Skeletal muscle satellite cell (primary cell): ENCODE data around the gene RPS6KA2.

Experiments used
- H3K27me3 ChIP-seq: 2 replicates; pipeline ENCODE4 v1.7.0; 2013; ENCODE audit warnings: low read length; ENCODE audit not compliant: control insufficient read depth, insufficient read depth
- H3K36me3 ChIP-seq: 2 replicates; pipeline ENCODE4 v1.7.0; 2013; ENCODE audit warnings: mild to moderate bottlenecking, control low read depth, low read length; ENCODE audit not compliant: insufficient read depth
- H3K4me1 ChIP-seq: 2 replicates; pipeline ENCODE4 v1.7.0; 2013; ENCODE audit warnings: low read length; ENCODE audit not compliant: control insufficient read depth, insufficient read depth
- H3K4me2 ChIP-seq: 2 replicates; pipeline ENCODE4 v1.7.0; 2013; ENCODE audit warnings: mild to moderate bottlenecking, low read length
- H3K4me3 ChIP-seq: 2 replicates; pipeline ENCODE4 v1.7.0; 2013; ENCODE audit warnings: low read length
- H3K9ac ChIP-seq: 2 replicates; pipeline ENCODE4 v1.7.0; 2013; ENCODE audit warnings: mild to moderate bottlenecking, low read depth, low read length, moderate library complexity
- H3K9me3 ChIP-seq: replicated peaks from 2 replicates; pipeline ENCODE4 v1.7.0; 2013; ENCODE audit warnings: mild to moderate bottlenecking, control low read depth, low read length

RPS6KA2 gene

GRCh38 chr6:166552600-166552999 is 74.5 kb downstream of the RPS6KA2 start:
- peaks cover 47% of the 10 kb centered on the region for H3K4me1 ChIP-seq
- peak overlapping the region; percentile 75 for H3K9ac ChIP-seq
- H3K4me2 ChIP-seq: peak overlapping the region; percentile 64
- peaks cover 17% of the 10 kb centered on the region for H3K36me3 ChIP-seq
- no peak overlapping the region for H3K4me3 ChIP-seq
- H3K27me3 ChIP-seq: no peaks in the 10 kb centered on the region
- H3K9me3 ChIP-seq: peaks cover 6% of the 10 kb centered on the region

GRCh38 chr6:166551754-166552495 is 75.1 kb downstream of the RPS6KA2 start:
- H3K4me3 ChIP-seq: no peak overlapping the region
- no peaks in the 10 kb centered on the region for H3K27me3 ChIP-seq
- peaks cover 22% of the 10 kb centered on the region for H3K36me3 ChIP-seq
- H3K4me1 ChIP-seq: peaks cover 42% of the 10 kb centered on the region
- H3K9me3 ChIP-seq: peaks cover 6% of the 10 kb centered on the region
- no peak overlapping the region for H3K4me2 ChIP-seq
- H3K9ac ChIP-seq: no peak overlapping the region

GRCh38 chr6:166546653-166547052 is 80.4 kb downstream of the RPS6KA2 start:
- Histone ChIP-seq H3K36me3 (peaks cover 50% of the 10 kb centered on the region), H3K27me3 (no peaks in the 10 kb centered on the region), H3K9ac (no peak overlapping the region), H3K4me3 (no peak overlapping the region), H3K4me1 (peaks cover 16% of the 10 kb centered on the region), H3K4me2 (no peak overlapping the region), H3K9me3 (peaks cover 6% of the 10 kb centered on the region)

- Histone ChIP-seq H3K4me2 (no peak overlapping the region), H3K9ac (no peak overlapping the region), H3K27me3 (no peaks in the 10 kb centered on the region), H3K36me3 (peaks cover 52% of the 10 kb centered on the region), H3K9me3 (peaks cover 6% of the 10 kb centered on the region), H3K4me1 (peaks cover 28% of the 10 kb centered on the region), H3K4me3 (no peak overlapping the region)
Measured at GRCh38 chr6:166545156-166546034, 81.7 kb downstream of the RPS6KA2 start.

GRCh38 chr6:166544296-166544605 is 82.8 kb downstream of the RPS6KA2 start:
- H3K9me3 ChIP-seq: peaks cover 2% of the 10 kb centered on the region
- H3K27me3 ChIP-seq: no peaks in the 10 kb centered on the region
- H3K36me3 ChIP-seq: peaks cover 40% of the 10 kb centered on the region

GRCh38 chr6:166543603-166544295 is 83.3 kb downstream of the RPS6KA2 start:
- peaks cover 36% of the 10 kb centered on the region for H3K36me3 ChIP-seq
- H3K4me1 ChIP-seq: peaks cover 31% of the 10 kb centered on the region

More at GRCh38 chr6:166544296-166544605, 82.8 kb downstream of the RPS6KA2 start:
- Histone ChIP-seq H3K9ac (no peak overlapping the region), H3K4me2 (no peak overlapping the region), H3K4me1 (peaks cover 31% of the 10 kb centered on the region), H3K4me3 (no peak overlapping the region)

GRCh38 chr6:166542580-166542912 is 84.5 kb downstream of the RPS6KA2 start:
- H3K4me1 ChIP-seq: peaks cover 31% of the 10 kb centered on the region
- peak overlapping the region; percentile 72 for H3K9ac ChIP-seq
- no peaks in the 10 kb centered on the region for H3K9me3 ChIP-seq
- peak overlapping the region; percentile 82 for H3K4me2 ChIP-seq
- peaks cover 43% of the 10 kb centered on the region for H3K36me3 ChIP-seq
- no peak overlapping the region for H3K4me3 ChIP-seq
- no peaks in the 10 kb centered on the region for H3K27me3 ChIP-seq

More at GRCh38 chr6:166543603-166544295, 83.3 kb downstream of the RPS6KA2 start:
- H3K9ac ChIP-seq: no peak overlapping the region
- H3K4me2 ChIP-seq: no peak overlapping the region
- H3K9me3 ChIP-seq: no peaks in the 10 kb centered on the region
- no peak overlapping the region for H3K4me3 ChIP-seq
- no peaks in the 10 kb centered on the region for H3K27me3 ChIP-seq

- H3K4me3 ChIP-seq: peak overlapping the region; percentile 30
- peaks cover 45% of the 10 kb centered on the region for H3K36me3 ChIP-seq
- H3K27me3 ChIP-seq: no peaks in the 10 kb centered on the region
- H3K4me1 ChIP-seq: peaks cover 31% of the 10 kb centered on the region
- no peaks in the 10 kb centered on the region for H3K9me3 ChIP-seq
- H3K9ac ChIP-seq: peak overlapping the region; percentile 72
- H3K4me2 ChIP-seq: peak overlapping the region; percentile 82
Measured at GRCh38 chr6:166541876-166542579, 85.0 kb downstream of the RPS6KA2 start.

- Histone ChIP-seq H3K27me3 (no peaks in the 10 kb centered on the region), H3K36me3 (peaks cover 50% of the 10 kb centered on the region), H3K4me3 (peak overlapping the region; percentile 62)
Measured at GRCh38 chr6:166541366-166541765, 85.7 kb downstream of the RPS6KA2 start.

GRCh38 chr6:166540631-166541331 is 86.3 kb downstream of the RPS6KA2 start:
- Histone ChIP-seq H3K9ac (peak overlapping the region; percentile 72), H3K27me3 (no peaks in the 10 kb centered on the region), H3K4me1 (peaks cover 31% of the 10 kb centered on the region), H3K4me2 (peak overlapping the region; percentile 82), H3K4me3 (peak overlapping the region; percentile 62), H3K36me3 (peaks cover 52% of the 10 kb centered on the region), H3K9me3 (no peaks in the 10 kb centered on the region)

More at GRCh38 chr6:166541366-166541765, 85.7 kb downstream of the RPS6KA2 start:
- Histone ChIP-seq H3K4me2 (peak overlapping the region; percentile 82), H3K9me3 (no peaks in the 10 kb centered on the region), H3K9ac (peak overlapping the region; percentile 72), H3K4me1 (peaks cover 31% of the 10 kb centered on the region)
